ENCODE results near the gene CXCR5. TPM values are rescaled to one million over a fixed set of nuclear protein-coding genes. Genes with fewer than 3 reads are reported as not detected.

The CXCR5 gene
- total RNA-seq, 1 experiment from 2014 or later: not detected

DNA sequence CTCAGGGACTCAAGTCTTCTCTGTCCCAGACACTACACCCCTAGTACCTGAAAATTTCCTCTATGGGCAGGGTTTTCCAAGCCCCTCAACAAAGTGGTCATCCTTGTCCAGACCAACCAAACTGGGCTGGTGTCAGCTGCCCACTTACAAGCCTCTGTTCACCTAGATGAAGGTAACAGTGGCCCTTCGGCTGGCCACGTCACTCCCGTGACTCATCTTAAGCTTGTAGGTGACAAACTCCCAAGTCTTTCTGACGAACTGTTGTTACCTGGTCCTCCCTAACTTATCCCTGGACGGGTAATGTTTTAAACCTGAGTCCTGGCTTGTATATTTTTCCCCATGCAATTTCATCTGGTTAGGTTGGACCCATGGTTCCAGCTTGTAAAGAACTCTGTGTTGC is 4.7 kb downstream of the CXCR5 start:
- peaks cover 5% of the 10 kb centered on the region for H3K27me3 Mint-ChIP-seq (ENCODE audit: insufficient read depth, unreplicated experiment)
- intact Hi-C loops (cut with micrococcal nuclease): no loop called here
- no peak overlapping the region for H3K4me3 Mint-ChIP-seq (ENCODE audit: unreplicated experiment)
- POLR2A ChIA-PET: interaction anchor here (0.6 kb wide), 1 partner anchor 84 kb away, joined by 3 read pairs; no protein-coding TSS in a partner anchor
- no peak for TF ChIP-seq CTCF (IDR thresholded peaks at IDR 0.05; ENCODE audit: unreplicated experiment)
- peaks cover 33% of the 10 kb centered on the region for H3K4me1 Mint-ChIP-seq (ENCODE audit: insufficient read depth, unreplicated experiment)
- no TSS peak for BruUV-seq (replicated peaks)
- CTCF ChIA-PET: interaction anchor here (0.9 to 1.2 kb wide), 2 partner anchors 11 to 42 kb away, joined by 3 to 6 read pairs; no protein-coding TSS in a partner anchor
- no peaks in the 10 kb centered on the region for H3K9me3 Mint-ChIP-seq (ENCODE audit: unreplicated experiment)
- DNase-seq (ENCODE audit: unreplicated experiment): peak; percentile 36
- peaks cover 6% of the 10 kb centered on the region for H3K36me3 Mint-ChIP-seq (ENCODE audit: insufficient read depth, unreplicated experiment)
- peak overlapping the region; percentile 58 for H3K27ac Mint-ChIP-seq (ENCODE audit: low read depth, unreplicated experiment)

DNA sequence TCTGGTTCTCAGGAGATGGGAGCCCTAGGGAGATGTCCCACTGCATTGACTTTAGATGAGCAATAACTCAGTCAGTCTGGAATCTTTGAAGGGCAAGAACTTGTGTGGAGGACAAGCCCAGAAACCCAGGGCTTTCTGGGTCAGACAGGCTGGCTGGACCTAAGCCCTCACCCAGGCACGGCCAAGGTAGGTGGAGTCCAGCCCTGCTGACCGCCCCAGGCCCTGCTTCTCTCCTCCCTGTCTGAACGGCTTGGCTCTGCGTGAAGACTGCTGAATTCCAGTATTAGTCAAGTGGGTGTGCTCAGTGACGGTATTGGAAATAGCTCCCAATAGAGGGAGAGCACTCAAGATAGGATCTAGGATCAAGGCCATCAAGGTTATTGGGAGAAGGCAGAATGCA is 6.1 kb downstream of the CXCR5 start:
- Mint-ChIP-seq H3K27ac (ENCODE audit: low read depth, unreplicated experiment) (no peak overlapping the region), H3K4me3 (ENCODE audit: unreplicated experiment) (no peak overlapping the region), H3K4me1 (ENCODE audit: insufficient read depth, unreplicated experiment) (peaks cover 33% of the 10 kb centered on the region), H3K9me3 (ENCODE audit: unreplicated experiment) (no peaks in the 10 kb centered on the region), H3K36me3 (ENCODE audit: insufficient read depth, unreplicated experiment) (peaks cover 15% of the 10 kb centered on the region), H3K27me3 (ENCODE audit: insufficient read depth, unreplicated experiment) (no peaks in the 10 kb centered on the region)
- intact Hi-C loops (cut with micrococcal nuclease): no loop called here
- ChIA-PET POLR2A (interaction anchor here (0.6 to 1.0 kb wide), 4 partner anchors 11 to 104 kb away, joined by 3 to 6 read pairs (median 3); no protein-coding TSS in a partner anchor), CTCF (interaction anchor here (1.2 kb wide), 1 partner anchor 40 kb away, joined by 6 read pairs; no protein-coding TSS in a partner anchor)
- no peak for TF ChIP-seq CTCF (IDR thresholded peaks at IDR 0.05; ENCODE audit: unreplicated experiment)
- peak; percentile 47 for DNase-seq (ENCODE audit: unreplicated experiment)
- no TSS peak for BruUV-seq (replicated peaks)

- POLR2A ChIA-PET: interaction anchor here (0.6 to 1.0 kb wide), 2 partner anchors 127 to 203 kb away, joined by 3 read pairs; no protein-coding TSS in a partner anchor
- Mint-ChIP-seq H3K27ac (ENCODE audit: low read depth, unreplicated experiment) (no peak overlapping the region), H3K9me3 (ENCODE audit: unreplicated experiment) (no peaks in the 10 kb centered on the region), H3K36me3 (ENCODE audit: insufficient read depth, unreplicated experiment) (peaks cover 42% of the 10 kb centered on the region), H3K27me3 (ENCODE audit: insufficient read depth, unreplicated experiment) (no peaks in the 10 kb centered on the region), H3K4me1 (ENCODE audit: insufficient read depth, unreplicated experiment) (peaks cover 31% of the 10 kb centered on the region), H3K4me3 (ENCODE audit: unreplicated experiment) (no peak overlapping the region)
- no TSS peak for BruUV-seq (replicated peaks)
- no peak for DNase-seq (ENCODE audit: unreplicated experiment)
- TF ChIP-seq CTCF (IDR thresholded peaks at IDR 0.05; ENCODE audit: unreplicated experiment): no peak
- intact Hi-C loops (cut with micrococcal nuclease): no loop called here
- CTCF ChIA-PET: interaction anchor here (0.6 kb wide), 1 partner anchor 36 kb away, joined by 3 read pairs; no protein-coding TSS in a partner anchor
Measured at GRCh38 chr11:118892514-118892913, 8.8 kb downstream of the CXCR5 start.

DNA sequence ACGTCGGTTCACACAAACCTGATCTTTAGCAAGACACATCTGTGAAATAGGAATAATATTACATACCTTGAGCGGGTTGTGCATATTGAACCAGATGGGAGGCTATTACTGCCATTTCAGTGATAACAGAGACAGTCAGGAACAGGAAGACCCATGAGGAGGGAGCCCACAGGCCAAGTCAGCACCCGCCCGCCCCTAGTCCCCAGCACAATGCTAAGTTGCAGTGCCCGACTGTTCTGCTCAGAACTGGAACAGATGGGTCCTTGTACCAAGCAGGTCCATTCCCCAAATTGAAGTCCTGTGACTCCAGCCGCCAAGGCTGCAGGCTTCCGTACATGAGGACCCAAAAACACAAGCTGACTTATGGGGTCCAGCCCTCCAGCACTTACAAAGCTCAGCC is 9.3 kb downstream of the CXCR5 start:
- intact Hi-C loops (cut with micrococcal nuclease): no loop called here
- H3K27ac Mint-ChIP-seq (ENCODE audit: low read depth, unreplicated experiment): no peak overlapping the region
- H3K9me3 Mint-ChIP-seq (ENCODE audit: unreplicated experiment): no peaks in the 10 kb centered on the region
- no peak overlapping the region for H3K4me3 Mint-ChIP-seq (ENCODE audit: unreplicated experiment)
- peaks cover 46% of the 10 kb centered on the region for H3K36me3 Mint-ChIP-seq (ENCODE audit: insufficient read depth, unreplicated experiment)
- DNase-seq (ENCODE audit: unreplicated experiment): no peak
- CTCF ChIA-PET: interaction anchor here (0.7 kb wide), 1 partner anchor 35 kb away, joined by 4 read pairs; no protein-coding TSS in a partner anchor
- POLR2A ChIA-PET: interaction anchor here (0.6 to 1.0 kb wide), 3 partner anchors 102 to 203 kb away, joined by 3 read pairs; partner anchors contain the start of gene DDX6
- H3K27me3 Mint-ChIP-seq (ENCODE audit: insufficient read depth, unreplicated experiment): no peaks in the 10 kb centered on the region
- BruUV-seq (replicated peaks): no TSS peak
- no peak for TF ChIP-seq CTCF (IDR thresholded peaks at IDR 0.05; ENCODE audit: unreplicated experiment)
- peaks cover 27% of the 10 kb centered on the region for H3K4me1 Mint-ChIP-seq (ENCODE audit: insufficient read depth, unreplicated experiment)

All from MCF 10A (cell line).